GM23248 (cell line): ENCODE results near the gene TDP2. TPM values are rescaled to one million over a fixed set of nuclear protein-coding genes. Genes with fewer than 3 reads are reported as not detected.

Experiments used
- DNase-seq: peaks from one replicate; pipeline ENCODE4 v3.0.0-alpha.2; 2015
- H2AFZ ChIP-seq: fragments of 200-600 bp; sonication (generic); 2 replicates; pipeline ENCODE4 v1.6.1; 2016; ENCODE audit warnings: antibody characterized with exemption
- H3F3A ChIP-seq: fragments of 200-600 bp; sonication (generic); 2 replicates; pipeline ENCODE4 v1.6.1; 2016; ENCODE audit warnings: mild to moderate bottlenecking, antibody characterized with exemption, mixed run types; ENCODE audit not compliant: insufficient read depth
- H3K27ac ChIP-seq: fragments of 200-600 bp; sonication (generic); 2 replicates; pipeline ENCODE4 v1.5.1; 2016; ENCODE audit warnings: mild to moderate bottlenecking
- H3K27me3 ChIP-seq: fragments of 200-600 bp; sonication (generic); replicated peaks from 2 replicates; pipeline ENCODE4 v1.6.1; 2016; ENCODE audit warnings: mild to moderate bottlenecking; ENCODE audit not compliant: insufficient read depth
- H3K36me3 ChIP-seq: fragments of 200-600 bp; sonication (generic); 2 replicates; pipeline ENCODE4 v1.6.1; 2016; ENCODE audit warnings: low read depth, mild to moderate bottlenecking
- H3K4me1 ChIP-seq: fragments of 200-600 bp; sonication (generic); 2 replicates; pipeline ENCODE4 v1.6.1; 2016; ENCODE audit warnings: mild to moderate bottlenecking; ENCODE audit not compliant: insufficient read depth
- H3K4me2 ChIP-seq: fragments of 200-600 bp; sonication (generic); one replicate; pipeline ENCODE4 v1.6.1; 2016; ENCODE audit warnings: mild to moderate bottlenecking; ENCODE audit not compliant: unreplicated experiment
- H3K4me3 ChIP-seq: fragments of 200-600 bp; sonication (generic); 2 replicates; pipeline ENCODE4 v1.5.1; 2016; ENCODE audit warnings: mild to moderate bottlenecking
- H3K79me2 ChIP-seq: fragments of 200-600 bp; sonication (generic); 2 replicates; pipeline ENCODE4 v1.6.1; 2016; ENCODE audit warnings: mild to moderate bottlenecking; ENCODE audit not compliant: insufficient read depth
- H3K9ac ChIP-seq: fragments of 200-600 bp; sonication (generic); 2 replicates; pipeline ENCODE4 v1.6.1; 2016; ENCODE audit warnings: mild to moderate bottlenecking
- H3K9me2 ChIP-seq: fragments of 200-600 bp; sonication (generic); 2 replicates; pipeline ENCODE4 v1.6.1; 2016; ENCODE audit warnings: mixed run types, mild to moderate bottlenecking, moderate library complexity; ENCODE audit not compliant: insufficient read depth
- H3K9me3 ChIP-seq: fragments of 200-600 bp; sonication (generic); one replicate; pipeline ENCODE4 v1.6.1; 2017; ENCODE audit warnings: low read depth
- H4K20me1 ChIP-seq: fragments of 200-600 bp; sonication (generic); 2 replicates; pipeline ENCODE4 v1.6.0; 2016; ENCODE audit not compliant: insufficient read depth
- EZH2 ChIP-seq: fragments of 200-600 bp; sonication (generic); IDR thresholded peaks from 2 replicates; pipeline ENCODE4 v1.6.1; 2018; ENCODE audit warnings: antibody characterized with exemption, mild to moderate bottlenecking; ENCODE audit not compliant: insufficient read depth, poor library complexity, severe bottlenecking
- EZH2phosphoT487 ChIP-seq: fragments of 200-600 bp; sonication (generic); IDR thresholded peaks from 2 replicates; pipeline ENCODE4 v1.6.1; 2018; ENCODE audit warnings: antibody characterized with exemption, moderate library complexity, mild to moderate bottlenecking, low read depth; ENCODE audit not compliant: insufficient read depth
- WGBS, 2 experiments: methylation state at CpG; one replicate each; pipeline ENCODE4 v1.1.6; 2015 to 2017; ENCODE audit warnings: low lambda C conversion rate in 2 of 2, low coverage in 1 of 2; ENCODE audit errors: missing lambda C conversion rate in 2 of 2; 5-methylcytosine and 5-hydroxymethylcytosine counted together
- in situ Hi-C: fragments of 300-500 bp; cut with MboI; formaldehyde crosslinking; loops from 2 replicates; pipeline ENCODE4 v1.15.0; 2020
- polyA plus RNA-seq: library from polyadenylated mRNA; unstranded; fragments of >200 nt; fragmentation: Nextera tagmentation; extraction: Ambion mirVana; gene quantifications from 2 replicates; pipeline ENCODE4 v1.2.1, GENCODE V29; 2016
- total RNA-seq: library from RNA; depleted of rRNA; stranded (reverse); fragments of >200 nt; shearing (Covaris generic); gene quantifications from 2 replicates; pipeline ENCODE4 v1.2.3, GENCODE V29; 2014; rRNA removed

The TDP2 gene
- 18.6 and 24.9 TPM in 2 replicates for total RNA-seq
- 32.4 and 34.5 TPM in 2 replicates for polyA plus RNA-seq

DNA sequence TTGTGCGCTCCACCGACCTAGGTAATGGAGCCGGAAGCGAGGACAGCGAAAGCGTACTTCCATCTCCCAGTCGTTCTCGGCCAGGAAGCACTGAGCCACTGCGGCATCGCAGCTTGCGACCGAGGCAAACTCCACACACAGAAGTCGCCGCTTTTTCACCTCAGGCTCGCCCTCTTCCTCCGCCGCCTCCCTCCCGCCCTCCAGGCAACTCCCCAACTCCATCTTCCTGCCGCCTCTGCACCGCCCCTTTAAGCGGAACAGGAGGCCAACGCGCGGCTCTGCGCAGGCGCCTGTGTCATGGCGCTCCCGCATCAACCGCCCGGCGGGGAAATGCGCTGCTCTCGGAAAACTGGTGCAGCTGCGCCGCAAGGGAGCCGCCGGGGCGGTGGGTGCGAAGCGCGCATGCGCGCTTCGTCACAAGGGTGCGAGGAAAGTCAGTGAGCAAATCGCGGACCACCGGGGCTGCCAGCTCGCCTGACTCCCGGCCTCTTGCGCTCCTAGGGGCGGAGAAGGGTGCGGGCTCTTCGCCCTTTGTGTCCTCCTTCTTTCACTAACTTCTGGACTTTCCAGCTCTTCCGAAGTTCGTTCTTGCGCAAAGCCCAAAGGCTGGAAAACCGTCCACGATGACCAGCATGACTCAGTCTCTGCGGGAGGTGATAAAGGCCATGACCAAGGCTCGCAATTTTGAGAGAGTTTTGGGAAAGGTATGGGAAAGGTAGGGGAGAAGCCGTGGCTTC is at the start of gene TDP2, which contains the start of gene ACOT13:
Gene TDP2 (minus strand): TSS at position 259 of the 737 bp plus-strand sequence. CDS start 37 bp downstream, at position 222.
Gene ACOT13 (plus strand): TSS at position 437 of the 737 bp plus-strand sequence. CDS start 187 bp downstream, at position 624.
- Histone ChIP-seq H3K27me3 (no peaks in the 10 kb centered on the region), H3K4me3 (peak within 1 kb of the TSS; percentile 95), H3K9me2 (no peaks in the 10 kb centered on the region), H4K20me1 (no peaks in the 10 kb centered on the region), H3K9ac (peak within 1 kb of the TSS; percentile 95), H3K36me3 (no peaks in the 10 kb centered on the region; the same call in 1 of the 2 replicates), H2AFZ (peak within 1 kb of the TSS; percentile 98), H3K9me3 (no peaks in the 10 kb centered on the region), H3K4me2 (peak within 1 kb of the TSS; percentile 95), H3K27ac (peak within 1 kb of the TSS; percentile 95), H3K4me1 (peaks cover 20% of the 10 kb centered on the region), H3F3A (0 out of 2 replicates have a peak, but pooled peaks cover 7% of the 10 kb centered on the region), H3K79me2 (peaks cover 61% of the 10 kb centered on the region)
- WGBS, 2 experiments = 0% methylated on average over 46 to 62 of the region's 62 CpGs
- TF ChIP-seq EZH2 = no peak
- no peak for TF ChIP-seq EZH2phosphoT487
- DNase-seq = peak; percentile 98
- in situ Hi-C loops = no loop called here

DNA sequence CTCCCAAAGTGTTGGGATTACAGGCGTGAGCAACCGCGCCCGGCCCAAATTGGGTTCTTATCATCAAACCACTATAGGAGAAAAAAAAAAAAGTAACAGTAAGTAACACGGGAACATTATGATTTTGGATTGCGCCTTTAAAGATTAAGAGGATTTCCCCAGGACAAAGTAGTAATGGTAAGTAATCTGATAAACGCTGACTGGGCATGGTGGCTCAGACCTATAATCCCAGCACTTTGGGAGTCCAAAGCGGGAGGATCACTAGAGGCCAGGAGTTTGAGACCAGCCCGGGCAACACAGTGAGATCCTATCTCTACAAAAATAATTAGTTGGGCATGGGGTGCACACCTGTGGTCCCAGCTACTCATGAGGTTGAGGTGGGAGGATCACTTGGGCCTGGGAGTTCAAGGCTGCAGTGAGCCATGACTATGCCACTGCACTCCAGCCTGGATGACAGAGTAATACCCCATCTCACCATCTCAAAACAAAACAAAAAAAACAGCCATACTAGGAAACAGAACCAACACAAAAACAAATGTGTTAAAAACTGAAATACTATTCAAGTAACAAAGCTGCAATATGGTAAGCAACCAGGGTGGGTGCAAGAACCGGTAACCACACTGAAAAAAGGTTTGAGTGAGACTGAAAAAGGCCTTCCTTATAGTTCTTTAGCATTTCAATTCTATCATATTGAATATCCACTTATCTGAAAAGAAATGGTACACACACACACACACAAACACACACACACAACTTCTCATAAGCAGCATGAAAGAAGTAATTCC is 44.0 kb upstream of the TDP2 start:
- no peak for TF ChIP-seq EZH2
- no peak for TF ChIP-seq EZH2phosphoT487
- DNase-seq = no peak
- no peak overlapping the region for H2AFZ ChIP-seq
- no peak overlapping the region for H3K4me2 ChIP-seq
- H3K36me3 ChIP-seq = peaks cover 96% of the 10 kb centered on the region
- H4K20me1 ChIP-seq = peaks cover 21% of the 10 kb centered on the region
- WGBS, 2 experiments = 98 to 99% methylated on average over 10 of the region's 10 CpGs
- peaks cover 28% of the 10 kb centered on the region for H3K4me1 ChIP-seq
- H3K9ac ChIP-seq = no peak overlapping the region
- H3K27me3 ChIP-seq = no peaks in the 10 kb centered on the region
- no peak overlapping the region for H3K4me3 ChIP-seq
- in situ Hi-C loops = no loop called here
- peaks cover 80% of the 10 kb centered on the region for H3F3A ChIP-seq
- peaks cover 98% of the 10 kb centered on the region for H3K79me2 ChIP-seq
- H3K9me3 ChIP-seq = no peaks in the 10 kb centered on the region
- no peaks in the 10 kb centered on the region for H3K9me2 ChIP-seq
- H3K27ac ChIP-seq = no peak overlapping the region

GRCh38 chr6:24709014-24709711 is 42.5 kb upstream of the TDP2 start:
- Histone ChIP-seq H3K79me2 (peaks cover 96% of the 10 kb centered on the region), H4K20me1 (peaks cover 14% of the 10 kb centered on the region; the same call in 1 of the 2 replicates), H3K4me2 (no peak overlapping the region), H3K4me3 (no peak overlapping the region), H2AFZ (no peak overlapping the region), H3K36me3 (peaks cover 96% of the 10 kb centered on the region), H3K9me3 (no peaks in the 10 kb centered on the region), H3K27me3 (no peaks in the 10 kb centered on the region), H3K9ac (no peak overlapping the region), H3F3A (peaks cover 84% of the 10 kb centered on the region), H3K27ac (no peak overlapping the region), H3K9me2 (no peaks in the 10 kb centered on the region), H3K4me1 (peaks cover 13% of the 10 kb centered on the region)
- in situ Hi-C loops = no loop called here
- no peak for DNase-seq
- TF ChIP-seq EZH2phosphoT487 (no peak), EZH2 (no peak)
- 86 to 90% methylated on average over 4 of the region's 4 CpGs for whole genome bisulfite sequencing, 2 experiments

GRCh38 chr6:24708612-24709011 is 41.9 kb upstream of the TDP2 start:
- Histone ChIP-seq H3K4me1 (peaks cover 8% of the 10 kb centered on the region), H3K36me3 (peaks cover 96% of the 10 kb centered on the region), H3K79me2 (peaks cover 91% of the 10 kb centered on the region)

More at GRCh38 chr6:24708612-24709011, 41.9 kb upstream of the TDP2 start:
- peaks cover 84% of the 10 kb centered on the region for H3F3A ChIP-seq
- H4K20me1 ChIP-seq = 0 out of 2 replicates have a peak, but pooled peaks cover 10% of the 10 kb centered on the region
- H3K4me3 ChIP-seq = no peak overlapping the region
- TF ChIP-seq EZH2 (no peak), EZH2phosphoT487 (no peak)
- no peak for DNase-seq
- no peak overlapping the region for H3K9ac ChIP-seq
- in situ Hi-C loops = no loop called here
- no peaks in the 10 kb centered on the region for H3K27me3 ChIP-seq
- WGBS, 2 experiments = 70 to 75% methylated on average over 3 of the region's 3 CpGs
- no peaks in the 10 kb centered on the region for H3K9me3 ChIP-seq
- H3K27ac ChIP-seq = no peak overlapping the region
- no peaks in the 10 kb centered on the region for H3K9me2 ChIP-seq
- H3K4me2 ChIP-seq = no peak overlapping the region
- H2AFZ ChIP-seq = no peak overlapping the region
